ENCODE measurements around the gene ARAP1.
A peak's percentile ranks its signal among the peaks of the same experiment; 100 is the strongest.

The ARAP1 gene

DNA sequence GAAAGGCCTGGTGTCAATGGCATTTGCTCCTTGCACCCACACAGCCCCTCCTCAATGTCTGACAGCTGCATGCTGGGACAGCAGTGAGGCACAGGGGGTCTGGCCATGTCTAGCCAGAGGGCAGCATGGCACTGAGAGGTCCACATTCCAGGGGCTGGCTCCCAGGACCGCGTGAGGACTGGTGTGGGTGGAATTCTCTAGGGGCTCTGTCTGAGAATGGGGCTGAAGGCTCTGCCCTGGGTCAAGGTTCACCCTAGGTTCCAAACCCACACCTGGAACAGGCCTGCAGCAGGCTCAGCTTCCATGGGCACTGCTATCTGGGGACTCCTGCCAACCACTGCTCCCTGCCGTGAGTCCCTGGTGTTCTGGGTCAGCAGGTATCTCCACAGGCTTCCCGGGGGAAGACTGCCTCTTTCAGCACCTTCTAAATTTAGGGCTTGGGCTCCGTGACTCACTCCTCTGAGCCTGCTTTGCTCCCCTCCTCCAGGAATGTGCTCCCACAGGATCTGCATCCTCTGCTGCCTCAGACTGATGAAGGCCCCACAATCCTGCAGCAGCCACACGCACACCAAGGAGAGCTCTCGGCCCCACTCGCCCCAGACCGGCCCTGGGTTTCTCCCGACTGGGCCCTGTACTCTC lies 37.4 kb upstream of the ARAP1 start:
- H3K27me3 ChIP-seq (replicated peaks; ENCODE audit: insufficient read depth, low read length), result no peaks in the 10 kb centered on the region
- H3K4me3 ChIP-seq (ENCODE audit: low read length), result no peak overlapping the region
- H2AFZ ChIP-seq (ENCODE audit: low read length), result no peak overlapping the region
- no peak for DNase-seq
- H3K4me2 ChIP-seq (ENCODE audit: low read depth, low read length), result no peak overlapping the region
- no peaks in the 10 kb centered on the region for H4K20me1 ChIP-seq (ENCODE audit: insufficient read depth, low read length)
- no peaks in the 10 kb centered on the region for H3K9me3 ChIP-seq (replicated peaks; ENCODE audit: insufficient read depth, low read length)
- H3K36me3 ChIP-seq (replicated peaks; ENCODE audit: insufficient read depth, low read length), result no peaks in the 10 kb centered on the region
- H3K27ac ChIP-seq (ENCODE audit: low read length), result no peak overlapping the region
- peaks cover 11% of the 10 kb centered on the region for H3K4me1 ChIP-seq (ENCODE audit: low read length)
- TF ChIP-seq EZH2phosphoT487 (IDR thresholded peaks at IDR 0.05; ENCODE audit: low read length) (no peak), EZH2 (optimal IDR thresholded peaks at IDR 0.05; ENCODE audit: low read depth, low read length) (no peak), CTCF (IDR thresholded peaks at IDR 0.05; ENCODE audit: low read length) (no peak)
- H3K9me2 ChIP-seq (replicated peaks; ENCODE audit: insufficient read depth, low read length), result no peaks in the 10 kb centered on the region
- 0 out of 2 replicates have a peak, but pooled peaks cover 3% of the 10 kb centered on the region for H3F3A ChIP-seq (ENCODE audit: insufficient read depth, low read length)
- H3K9ac ChIP-seq (ENCODE audit: low read length), result no peak overlapping the region
- no peaks in the 10 kb centered on the region for H3K79me2 ChIP-seq (ENCODE audit: low read length)

- DNase-seq, result no peak
- Histone ChIP-seq H3K4me1 (ENCODE audit: low read length) (peaks cover 6% of the 10 kb centered on the region), H2AFZ (ENCODE audit: low read length) (no peak overlapping the region), H3K9me2 (replicated peaks; ENCODE audit: insufficient read depth, low read length) (no peaks in the 10 kb centered on the region), H3K27me3 (replicated peaks; ENCODE audit: insufficient read depth, low read length) (no peaks in the 10 kb centered on the region), H3K79me2 (ENCODE audit: low read length) (no peaks in the 10 kb centered on the region), H4K20me1 (ENCODE audit: insufficient read depth, low read length) (no peaks in the 10 kb centered on the region), H3K9ac (ENCODE audit: low read length) (no peak overlapping the region), H3K4me3 (ENCODE audit: low read length) (no peak overlapping the region), H3K4me2 (ENCODE audit: low read depth, low read length) (no peak overlapping the region), H3K9me3 (replicated peaks; ENCODE audit: insufficient read depth, low read length) (no peaks in the 10 kb centered on the region), H3F3A (ENCODE audit: insufficient read depth, low read length) (no peaks in the 10 kb centered on the region), H3K36me3 (replicated peaks; ENCODE audit: insufficient read depth, low read length) (no peaks in the 10 kb centered on the region), H3K27ac (ENCODE audit: low read length) (no peak overlapping the region)
- TF ChIP-seq EZH2 (optimal IDR thresholded peaks at IDR 0.05; ENCODE audit: low read depth, low read length) (no peak), CTCF (IDR thresholded peaks at IDR 0.05; ENCODE audit: low read length) (no peak), EZH2phosphoT487 (IDR thresholded peaks at IDR 0.05; ENCODE audit: low read length) (no peak)
Measured at GRCh38 chr11:72788241-72788640, 36.0 kb upstream of the ARAP1 start.

- Histone ChIP-seq H3F3A (ENCODE audit: insufficient read depth, low read length) (no peaks in the 10 kb centered on the region), H3K9me3 (replicated peaks; ENCODE audit: insufficient read depth, low read length) (no peaks in the 10 kb centered on the region), H3K27me3 (replicated peaks; ENCODE audit: insufficient read depth, low read length) (no peaks in the 10 kb centered on the region), H3K9ac (ENCODE audit: low read length) (no peak overlapping the region), H3K4me1 (ENCODE audit: low read length) (no peaks in the 10 kb centered on the region; the same call in 1 of the 2 replicates), H3K9me2 (replicated peaks; ENCODE audit: insufficient read depth, low read length) (no peaks in the 10 kb centered on the region), H3K4me3 (ENCODE audit: low read length) (no peak overlapping the region), H3K4me2 (ENCODE audit: low read depth, low read length) (no peak overlapping the region), H3K36me3 (replicated peaks; ENCODE audit: insufficient read depth, low read length) (no peaks in the 10 kb centered on the region), H2AFZ (ENCODE audit: low read length) (no peak overlapping the region), H4K20me1 (ENCODE audit: insufficient read depth, low read length) (no peaks in the 10 kb centered on the region), H3K27ac (ENCODE audit: low read length) (no peak overlapping the region), H3K79me2 (ENCODE audit: low read length) (no peaks in the 10 kb centered on the region)
- DNase-seq, result no peak
- TF ChIP-seq EZH2 (optimal IDR thresholded peaks at IDR 0.05; ENCODE audit: low read depth, low read length), result no peak
- TF ChIP-seq CTCF (IDR thresholded peaks at IDR 0.05; ENCODE audit: low read length), result peak; percentile 4; the same call in 1 of the 2 replicates
Measured at GRCh38 chr11:72787216-72788104, 35.3 kb upstream of the ARAP1 start.
